GM21447 (cell line): ENCODE data around the gene XRCC1.
A peak's percentile ranks its signal among the peaks of the same experiment; 100 is the strongest.

Experiments used
- ATAC-seq: cut with Tn5 transposase; IDR thresholded peaks from one replicate; pipeline ENCODE4 v1.9.1; 2021; ENCODE audit not compliant: unreplicated experiment

The XRCC1 gene

GRCh38 chr19:43546581-43546980, 28.7 kb downstream of the XRCC1 start:
- ATAC-seq = no peak

- ATAC-seq = no peak
Measured at GRCh38 chr19:43545981-43546380, 29.3 kb downstream of the XRCC1 start.

- ATAC-seq = no peak
Measured at GRCh38 chr19:43545276-43545675, 30.1 kb downstream of the XRCC1 start.

- ATAC-seq = no peak
Measured at GRCh38 chr19:43544077-43544476, 31.2 kb downstream of the XRCC1 start.

- ATAC-seq = no peak
Measured at GRCh38 chr19:43541920-43542650, 33.2 kb downstream of the XRCC1 start.

GRCh38 chr19:43540381-43540780, 34.9 kb downstream of the XRCC1 start:
- no peak for ATAC-seq

- ATAC-seq = no peak
Measured at GRCh38 chr19:43538922-43539321, 36.4 kb downstream of the XRCC1 start.

GRCh38 chr19:43534816-43535761, 40.2 kb downstream of the XRCC1 start:
- no peak for ATAC-seq

- no peak for ATAC-seq
Measured at GRCh38 chr19:43534305-43534815, 41.0 kb downstream of the XRCC1 start.

GRCh38 chr19:43533546-43534304, 41.6 kb downstream of the XRCC1 start:
- peak; percentile 54 for ATAC-seq

GRCh38 chr19:43532962-43533545, 42.3 kb downstream of the XRCC1 start, which contains the start of gene ZNF575:
TSS of gene ZNF575 (plus strand) at chr19:43533188. CDS start at chr19:43534423, 1,235 bp downstream.
- peak; percentile 48 for ATAC-seq

- no peak for ATAC-seq
Measured at GRCh38 chr19:43532571-43532961, 42.8 kb downstream of the XRCC1 start.

GRCh38 chr19:43527860-43528622, 47.3 kb downstream of the XRCC1 start:
- no peak for ATAC-seq

- peak; percentile 60 for ATAC-seq
Measured at GRCh38 chr19:43526884-43527859, 48.2 kb downstream of the XRCC1 start, which contains the start of gene ETHE1. TSS of gene ETHE1 (minus strand) at chr19:43527201. CDS start at chr19:43527177, 24 bp downstream.

- ATAC-seq = no peak
Measured at GRCh38 chr19:43525836-43526771, 49.2 kb downstream of the XRCC1 start.

GRCh38 chr19:43524922-43525835, 50.1 kb downstream of the XRCC1 start:
- ATAC-seq = no peak
